HL-60 (cell line): ENCODE data around the gene MAP1LC3A.

ENCODE experiments used
- DNase-seq, 2 experiments: peaks; one replicate each; pipeline ENCODE4 v3.0.0-alpha.2; 2010 to 2020; ENCODE audit warnings: low read depth in 1 of 2, low spot score in 1 of 2
- H3K27ac ChIP-seq: fragments of 250-450 bp; sonication (Bioruptor Pico); replicated peaks from 2 replicates; pipeline ENCODE4 v1.5.1; 2020; ENCODE audit warnings: mild to moderate bottlenecking, moderate library complexity
- H3K27me3 ChIP-seq: fragments of 250-450 bp; sonication (Bioruptor Pico); 2 replicates; pipeline ENCODE4 v1.5.1; 2021; ENCODE audit warnings: mild to moderate bottlenecking, moderate library complexity; ENCODE audit not compliant: insufficient read depth, poor library complexity, severe bottlenecking
- H3K4me3 ChIP-seq: replicated peaks from 2 replicates; pipeline ENCODE4 v1.5.1; 2011; ENCODE audit warnings: mild to moderate bottlenecking, control low read depth, low read length; ENCODE audit not compliant: insufficient read depth
- GABPA ChIP-seq: IDR thresholded peaks from 2 replicates; pipeline ENCODE4 v1.6.1; 2012; ENCODE audit warnings: low read depth
- POLR2AphosphoS5 ChIP-seq: IDR thresholded peaks from 2 replicates; pipeline ENCODE4 v1.6.1; 2012; ENCODE audit warnings: low read depth
- SPI1 ChIP-seq: IDR thresholded peaks from 2 replicates; pipeline ENCODE4 v1.6.1; 2012; ENCODE audit warnings: low read depth, mild to moderate bottlenecking, borderline replicate concordance
- TF ChIP-seq, protein P1 (sequence below): IDR thresholded peaks from 2 replicates; pipeline ENCODE4 v1.6.1; 2012; ENCODE audit warnings: low read depth; ENCODE audit not compliant: insufficient replicate concordance
- TF ChIP-seq, protein P2 (sequence below): IDR thresholded peaks from one replicate; pipeline ENCODE4 v1.5.1; 2011; ENCODE audit warnings: low read length, control low read depth, inconsistent platforms; ENCODE audit not compliant: insufficient read depth

MAP1LC3A gene

DNA sequence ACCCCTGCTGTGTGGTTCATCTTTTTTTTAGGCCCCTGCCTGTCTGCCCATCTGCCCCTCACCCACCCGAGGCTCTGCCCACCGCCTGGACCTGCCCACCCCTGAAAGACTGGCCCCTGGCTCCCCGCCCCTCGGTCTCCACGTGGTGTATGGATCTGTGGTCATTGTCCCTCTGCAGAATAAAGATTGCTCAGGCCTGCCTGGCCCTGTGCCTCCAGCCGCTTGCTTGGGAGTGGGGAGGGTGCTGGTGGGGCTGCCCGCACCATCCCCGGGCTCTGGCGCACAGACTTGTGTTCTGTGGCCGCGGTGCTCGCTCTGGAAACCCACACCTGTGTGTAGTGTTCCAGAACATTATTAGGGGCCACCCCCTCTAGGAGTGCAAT, 1.6 kb downstream of the MAP1LC3A start:
- Histone ChIP-seq H3K27ac (no peak overlapping the region), H3K27me3 (no peaks in the 10 kb centered on the region), H3K4me3 (no peak overlapping the region)
- DNase-seq: no peak
- no peak for TF ChIP-seq GABPA

- DNase-seq: no peak
- Histone ChIP-seq H3K4me3 (no peak overlapping the region), H3K27me3 (no peaks in the 10 kb centered on the region), H3K27ac (no peak overlapping the region)
- TF ChIP-seq, protein P1, sequence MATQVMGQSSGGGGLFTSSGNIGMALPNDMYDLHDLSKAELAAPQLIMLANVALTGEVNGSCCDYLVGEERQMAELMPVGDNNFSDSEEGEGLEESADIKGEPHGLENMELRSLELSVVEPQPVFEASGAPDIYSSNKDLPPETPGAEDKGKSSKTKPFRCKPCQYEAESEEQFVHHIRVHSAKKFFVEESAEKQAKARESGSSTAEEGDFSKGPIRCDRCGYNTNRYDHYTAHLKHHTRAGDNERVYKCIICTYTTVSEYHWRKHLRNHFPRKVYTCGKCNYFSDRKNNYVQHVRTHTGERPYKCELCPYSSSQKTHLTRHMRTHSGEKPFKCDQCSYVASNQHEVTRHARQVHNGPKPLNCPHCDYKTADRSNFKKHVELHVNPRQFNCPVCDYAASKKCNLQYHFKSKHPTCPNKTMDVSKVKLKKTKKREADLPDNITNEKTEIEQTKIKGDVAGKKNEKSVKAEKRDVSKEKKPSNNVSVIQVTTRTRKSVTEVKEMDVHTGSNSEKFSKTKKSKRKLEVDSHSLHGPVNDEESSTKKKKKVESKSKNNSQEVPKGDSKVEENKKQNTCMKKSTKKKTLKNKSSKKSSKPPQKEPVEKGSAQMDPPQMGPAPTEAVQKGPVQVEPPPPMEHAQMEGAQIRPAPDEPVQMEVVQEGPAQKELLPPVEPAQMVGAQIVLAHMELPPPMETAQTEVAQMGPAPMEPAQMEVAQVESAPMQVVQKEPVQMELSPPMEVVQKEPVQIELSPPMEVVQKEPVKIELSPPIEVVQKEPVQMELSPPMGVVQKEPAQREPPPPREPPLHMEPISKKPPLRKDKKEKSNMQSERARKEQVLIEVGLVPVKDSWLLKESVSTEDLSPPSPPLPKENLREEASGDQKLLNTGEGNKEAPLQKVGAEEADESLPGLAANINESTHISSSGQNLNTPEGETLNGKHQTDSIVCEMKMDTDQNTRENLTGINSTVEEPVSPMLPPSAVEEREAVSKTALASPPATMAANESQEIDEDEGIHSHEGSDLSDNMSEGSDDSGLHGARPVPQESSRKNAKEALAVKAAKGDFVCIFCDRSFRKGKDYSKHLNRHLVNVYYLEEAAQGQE: no peak
- TF ChIP-seq, protein P2, sequence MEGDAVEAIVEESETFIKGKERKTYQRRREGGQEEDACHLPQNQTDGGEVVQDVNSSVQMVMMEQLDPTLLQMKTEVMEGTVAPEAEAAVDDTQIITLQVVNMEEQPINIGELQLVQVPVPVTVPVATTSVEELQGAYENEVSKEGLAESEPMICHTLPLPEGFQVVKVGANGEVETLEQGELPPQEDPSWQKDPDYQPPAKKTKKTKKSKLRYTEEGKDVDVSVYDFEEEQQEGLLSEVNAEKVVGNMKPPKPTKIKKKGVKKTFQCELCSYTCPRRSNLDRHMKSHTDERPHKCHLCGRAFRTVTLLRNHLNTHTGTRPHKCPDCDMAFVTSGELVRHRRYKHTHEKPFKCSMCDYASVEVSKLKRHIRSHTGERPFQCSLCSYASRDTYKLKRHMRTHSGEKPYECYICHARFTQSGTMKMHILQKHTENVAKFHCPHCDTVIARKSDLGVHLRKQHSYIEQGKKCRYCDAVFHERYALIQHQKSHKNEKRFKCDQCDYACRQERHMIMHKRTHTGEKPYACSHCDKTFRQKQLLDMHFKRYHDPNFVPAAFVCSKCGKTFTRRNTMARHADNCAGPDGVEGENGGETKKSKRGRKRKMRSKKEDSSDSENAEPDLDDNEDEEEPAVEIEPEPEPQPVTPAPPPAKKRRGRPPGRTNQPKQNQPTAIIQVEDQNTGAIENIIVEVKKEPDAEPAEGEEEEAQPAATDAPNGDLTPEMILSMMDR: no peak
- no peak for TF ChIP-seq SPI1
- TF ChIP-seq POLR2AphosphoS5: no peak
Observed at GRCh38 chr20:34560614-34561013, 2.1 kb downstream of the MAP1LC3A start.

DNA sequence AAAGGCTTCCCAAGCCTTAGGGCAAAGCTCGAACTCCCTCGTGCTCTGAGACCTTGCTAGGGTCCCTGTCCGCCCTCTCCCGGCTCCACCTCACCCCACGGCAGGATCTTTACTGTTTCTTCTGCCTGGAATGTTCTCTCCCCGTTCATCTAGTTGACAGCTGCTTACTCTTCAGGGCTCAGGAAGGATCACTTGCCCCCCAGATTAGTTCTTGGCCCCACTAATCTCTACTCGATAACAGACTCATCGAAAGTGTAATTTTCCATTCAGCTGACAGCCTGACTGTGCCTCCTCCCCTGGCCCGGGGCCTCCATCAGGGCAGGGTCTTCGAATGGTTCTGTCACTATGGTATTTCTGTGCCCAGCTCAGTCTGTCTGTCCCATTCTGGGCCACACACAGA, 3.1 kb downstream of the MAP1LC3A start:
- no peak for TF ChIP-seq POLR2AphosphoS5
- TF ChIP-seq GABPA: no peak
- TF ChIP-seq SPI1: no peak
- TF ChIP-seq, protein P1: no peak
- H3K27ac ChIP-seq: no peak overlapping the region
- no peak overlapping the region for H3K4me3 ChIP-seq
- DNase-seq: no peak
- H3K27me3 ChIP-seq: no peaks in the 10 kb centered on the region

DNA sequence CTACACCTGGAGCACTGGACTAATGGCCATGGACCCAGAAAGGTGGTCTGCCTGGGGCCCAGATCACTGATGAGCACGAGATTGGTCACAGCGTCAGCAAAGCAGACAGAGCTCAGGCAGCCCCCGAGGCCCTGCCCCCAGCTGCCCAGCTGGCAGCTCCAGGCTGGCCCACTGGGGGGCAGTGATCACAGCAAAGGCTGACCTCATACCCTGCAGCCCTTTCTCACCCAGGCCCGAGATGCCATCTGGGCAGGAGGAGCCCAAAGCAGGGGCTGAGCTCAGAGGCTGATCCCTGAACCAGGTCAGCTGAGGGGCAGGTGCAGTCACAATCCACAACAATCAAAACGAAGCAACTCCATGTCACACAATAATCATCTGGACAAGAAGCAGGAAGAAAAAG, 4.1 kb downstream of the MAP1LC3A start:
- Histone ChIP-seq H3K4me3 (no peak overlapping the region), H3K27ac (no peak overlapping the region), H3K27me3 (no peaks in the 10 kb centered on the region)
- DNase-seq: peak in 1 of 2 experiments; percentile 4
- no peak for TF ChIP-seq SPI1
- TF ChIP-seq, protein P1: no peak
- TF ChIP-seq, protein P2: no peak
- TF ChIP-seq GABPA: no peak
- no peak for TF ChIP-seq POLR2AphosphoS5
